K562 (cell line): ENCODE results near the gene CD2. TPM values are rescaled to one million over a fixed set of nuclear protein-coding genes. Genes with fewer than 3 reads are reported as not detected.

Experiments
- CTCF ChIP-seq, 3 experiments: IDR thresholded peaks in 2 of 3; conservative IDR thresholded peaks in 1 of 3; 2 replicates each; pipeline ENCODE4 v1.5.1; 2011 to 2012; ENCODE audit warnings: low read length in 3 of 3, mild to moderate bottlenecking in 3 of 3, control low read depth in 2 of 3, improper control_type of control experiment in 1 of 3, inconsistent platforms in 1 of 3, low read depth in 1 of 3, mixed read lengths in 1 of 3, moderate library complexity in 1 of 3; ENCODE audit not compliant: insufficient read depth in 2 of 3
- CXXC5 ChIP-seq: fragments of 250-450 bp; sonication (Bioruptor Pico); IDR thresholded peaks from 2 replicates; pipeline ENCODE4 v1.8.0; 2022; ENCODE audit warnings: inconsistent platforms, mild to moderate bottlenecking, moderate library complexity
- ETV5 ChIP-seq: sonication (generic); formaldehyde crosslinking; IDR thresholded peaks from 2 replicates; pipeline ENCODE4 v1.4.0; 2020; ENCODE audit warnings: low read depth, mild to moderate bottlenecking, missing genetic modification reagents
- KDM4B ChIP-seq, 2 experiments: fragments of 450-650 bp in 1 of 2; sonication (generic) in 1 of 2; IDR thresholded peaks; 2 replicates each; pipeline ENCODE4 v1.6.1; 2016 to 2017; ENCODE audit warnings: borderline replicate concordance in 2 of 2, antibody characterized with exemption in 1 of 2, low read depth in 1 of 2, mild to moderate bottlenecking in 1 of 2
- MGA ChIP-seq: fragments of 450-650 bp; IDR thresholded peaks from 2 replicates; pipeline ENCODE4 v1.6.1; 2016; ENCODE audit warnings: mild to moderate bottlenecking, moderate library complexity
- NR2C1 ChIP-seq, 2 experiments: fragments of 450-650 bp; IDR thresholded peaks; 2 replicates each; pipeline ENCODE4 v1.6.1; 2017; ENCODE audit warnings: mild to moderate bottlenecking in 2 of 2, antibody characterized with exemption in 1 of 2, inconsistent platforms in 1 of 2, missing compliant biosample characterization in 1 of 2, missing genetic modification characterization in 1 of 2
- PTBP1 ChIP-seq: fragments of 200-400 bp; formaldehyde crosslinking; IDR thresholded peaks from 2 replicates; pipeline ENCODE4 v1.6.1; 2017; ENCODE audit warnings: low read depth, low read length
- RAD21 ChIP-seq, 2 experiments: fragments of 250-450 bp in 1 of 2; fragments of 450-650 bp in 1 of 2; sonication (Bioruptor Pico) in 1 of 2; formaldehyde crosslinking in 1 of 2; IDR thresholded peaks in 1 of 2; conservative IDR thresholded peaks in 1 of 2; 2 replicates each; pipeline versions ENCODE4 v1.4.0 to v1.8.0; 2020 to 2022; ENCODE audit warnings: mild to moderate bottlenecking in 2 of 2, moderate library complexity in 1 of 2
- SREBF2 ChIP-seq: sonication (generic); formaldehyde crosslinking; IDR thresholded peaks from 2 replicates; pipeline ENCODE4 v1.4.0; 2020; ENCODE audit warnings: mild to moderate bottlenecking, missing genetic modification reagents
- polyA plus RNA-seq, 8 experiments: library from polyadenylated mRNA; depleted of rRNA in 4 of 8; stranded (reverse) in 5 of 8; unstranded in 3 of 8; fragments of >200 nt; fragmentation: Nextera tagmentation in 2 of 8; fragmentation: Illumina TruSeq in 1 of 8; extraction: Ambion mirVana in 2 of 8; extraction: Trizol in 1 of 8; gene quantifications; 2 replicates each; pipeline versions ENCODE4 v1.2.1 to v1.2.3, GENCODE V29; 2011 to 2014; ENCODE audit warnings: inconsistent platforms in 1 of 8, missing spikeins in 1 of 8
- total RNA-seq, 7 experiments: library from RNA; depleted of rRNA in 6 of 7; stranded (reverse); fragments of >200 nt in 6 of 7; fragmentation: Illumina TruSeq in 2 of 7; extraction: Trizol in 2 of 7; gene quantifications; 2 replicates each; pipeline versions ENCODE4 v1.2.1 to v1.2.3, GENCODE V29; 2011 to 2021; ENCODE audit warnings: low replicate concordance in 1 of 7
- TF ChIP-seq, protein P1 (sequence below): sonication (generic); formaldehyde crosslinking; IDR thresholded peaks from 2 replicates; pipeline ENCODE4 v1.8.1; 2022; ENCODE audit warnings: missing genetic modification reagents
- TF ChIP-seq, protein P2 (sequence below): fragments of 250-450 bp; sonication (Bioruptor Pico); IDR thresholded peaks from 2 replicates; pipeline ENCODE4 v1.8.0; 2021; ENCODE audit warnings: moderate library complexity, mild to moderate bottlenecking, inconsistent platforms

CD2 gene
- total and polyA plus RNA-seq, 9 of the 15 experiments (the other 6 are each of a cell fraction or from before 2014, with no cell fraction given): 0.07 to 0.16 TPM; not detected in 7

GRCh38 chr1:116763787-116764465 is 9.7 kb downstream of the CD2 start (continued):
- TF ChIP-seq KDM4B (IDR thresholded peaks at IDR 0.05; ENCODE audit: borderline replicate concordance in 2 of 2, low read depth in 1 of 2) (no peak), CTCF (IDR thresholded peaks at IDR 0.05 in 2 of 3, conservative IDR thresholded peaks at IDR 0.05 in 1 of 3; ENCODE audit: insufficient read depth in 2 of 3, low read depth in 1 of 3, low read length in 3 of 3) (peak; percentile 77 to 90 (median 80)), ETV5 (CRISPR knock-in tag) (no peak), MGA (no peak), SREBF2 (CRISPR knock-in tag) (no peak), RAD21 (CRISPR knock-in tag; conservative IDR thresholded peaks at IDR 0.05 in 1 of 2, IDR thresholded peaks at IDR 0.05 in 1 of 2) (peak; percentile 44 to 78), NR2C1 (IDR thresholded peaks at IDR 0.05) (no peak), NR2C1 (tag; IDR thresholded peaks at IDR 0.05) (0 out of 2 replicates have a peak, but pooled peaks have one; percentile 35), CXXC5 (CRISPR knock-in tag) (no peak), PTBP1 (0 out of 2 replicates have a peak, but pooled peaks have one; percentile 12)
- TF ChIP-seq, protein P1, sequence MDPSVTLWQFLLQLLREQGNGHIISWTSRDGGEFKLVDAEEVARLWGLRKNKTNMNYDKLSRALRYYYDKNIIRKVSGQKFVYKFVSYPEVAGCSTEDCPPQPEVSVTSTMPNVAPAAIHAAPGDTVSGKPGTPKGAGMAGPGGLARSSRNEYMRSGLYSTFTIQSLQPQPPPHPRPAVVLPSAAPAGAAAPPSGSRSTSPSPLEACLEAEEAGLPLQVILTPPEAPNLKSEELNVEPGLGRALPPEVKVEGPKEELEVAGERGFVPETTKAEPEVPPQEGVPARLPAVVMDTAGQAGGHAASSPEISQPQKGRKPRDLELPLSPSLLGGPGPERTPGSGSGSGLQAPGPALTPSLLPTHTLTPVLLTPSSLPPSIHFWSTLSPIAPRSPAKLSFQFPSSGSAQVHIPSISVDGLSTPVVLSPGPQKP (CRISPR knock-in tag): no peak
- TF ChIP-seq, protein P2, sequence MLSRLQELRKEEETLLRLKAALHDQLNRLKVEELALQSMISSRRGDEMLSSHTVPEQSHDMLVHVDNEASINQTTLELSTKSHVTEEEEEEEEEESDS (CRISPR knock-in tag): no peak
